NOMO-1 (cell line): Measurements from ENCODE around the gene ST8SIA1.

ENCODE experiments used
- DNase-seq, 2 experiments: peaks; one replicate each; lab custom pipeline; 2025; ENCODE audit not compliant: unreplicated experiment in 2 of 2; lab: John Stamatoyannopoulos, UW

The ST8SIA1 gene

GRCh38 chr12:22333186-22333712 lies 1.3 kb downstream of the ST8SIA1 start:
- peak in 1 of 2 experiments; percentile 28 for DNase-seq

- DNase-seq, result no peak
Measured at GRCh38 chr12:22332202-22332601, 2.3 kb downstream of the ST8SIA1 start.

DNA sequence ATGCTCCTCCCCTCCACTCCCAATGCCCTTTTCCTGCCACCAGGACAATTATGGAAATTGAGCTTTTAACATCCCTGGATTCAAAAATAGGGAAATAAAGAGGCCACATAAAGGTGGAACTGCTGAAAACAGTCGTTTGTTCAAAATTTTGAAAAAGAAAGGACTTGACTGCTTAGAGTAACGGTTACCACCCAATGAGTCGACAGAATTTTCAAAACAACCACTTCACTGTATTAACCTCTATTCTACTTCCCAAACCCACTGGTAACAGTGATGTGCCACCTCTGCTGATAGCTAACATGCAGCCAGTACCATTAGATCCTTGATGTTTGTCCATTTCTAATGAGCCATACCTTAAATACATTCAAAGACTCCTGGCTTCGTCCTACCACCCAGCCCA lies 4.9 kb downstream of the ST8SIA1 start:
- no peak for DNase-seq

DNA sequence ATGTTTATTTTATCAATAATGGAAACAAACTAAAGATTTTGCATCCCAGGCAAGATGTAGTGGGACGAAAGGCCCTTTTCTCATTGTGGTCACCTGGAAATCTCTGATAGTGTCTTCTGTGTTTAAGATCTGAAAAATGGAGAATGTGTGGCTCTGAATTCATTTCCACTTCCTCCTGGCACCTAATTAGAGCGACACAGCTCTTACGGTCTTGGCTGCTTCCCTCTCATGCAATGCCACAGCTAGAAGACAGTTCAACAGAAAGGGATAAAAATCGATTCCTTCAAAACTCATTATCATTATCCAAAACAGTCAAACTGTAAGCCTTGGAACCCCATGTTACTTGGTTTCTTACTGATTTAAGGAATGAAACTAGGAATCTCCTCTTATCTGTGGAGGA lies 9.3 kb downstream of the ST8SIA1 start:
- DNase-seq, result peak; percentile 18 to 62

- no peak for DNase-seq
Measured at GRCh38 chr12:22322091-22322490, 12.4 kb downstream of the ST8SIA1 start.

- DNase-seq, result peak; percentile 87 to 96
Measured at GRCh38 chr12:22321638-22322037, 12.9 kb downstream of the ST8SIA1 start.

DNA sequence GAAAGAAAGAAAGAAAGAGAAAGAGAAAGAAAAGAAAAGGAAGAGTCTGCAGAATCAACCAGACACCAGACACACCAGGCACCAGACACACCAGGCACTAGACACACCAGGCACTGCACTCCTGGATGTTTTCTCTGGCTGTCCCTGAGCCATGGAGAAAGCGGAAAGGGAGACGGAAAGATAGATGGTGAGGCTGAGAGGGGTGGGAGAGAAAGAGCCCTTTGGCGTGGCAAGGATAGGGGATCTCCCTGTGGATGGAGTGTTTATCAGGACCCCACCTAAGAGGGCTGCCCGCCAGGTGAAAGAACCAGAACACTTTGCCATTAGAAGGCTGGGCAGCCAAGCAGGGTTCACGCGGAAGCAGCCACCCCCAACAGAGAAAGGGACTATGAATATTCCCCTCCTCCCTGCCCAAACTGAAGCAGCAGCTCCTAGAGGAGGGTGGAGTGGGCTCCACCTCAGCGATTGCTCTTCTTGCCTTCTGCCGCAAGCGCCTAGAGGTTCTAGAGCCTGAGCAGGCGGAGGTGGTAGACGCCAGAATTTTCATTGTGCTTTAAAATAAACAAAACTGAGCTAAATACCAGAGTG lies 13.4 kb downstream of the ST8SIA1 start:
- DNase-seq, result no peak

DNA sequence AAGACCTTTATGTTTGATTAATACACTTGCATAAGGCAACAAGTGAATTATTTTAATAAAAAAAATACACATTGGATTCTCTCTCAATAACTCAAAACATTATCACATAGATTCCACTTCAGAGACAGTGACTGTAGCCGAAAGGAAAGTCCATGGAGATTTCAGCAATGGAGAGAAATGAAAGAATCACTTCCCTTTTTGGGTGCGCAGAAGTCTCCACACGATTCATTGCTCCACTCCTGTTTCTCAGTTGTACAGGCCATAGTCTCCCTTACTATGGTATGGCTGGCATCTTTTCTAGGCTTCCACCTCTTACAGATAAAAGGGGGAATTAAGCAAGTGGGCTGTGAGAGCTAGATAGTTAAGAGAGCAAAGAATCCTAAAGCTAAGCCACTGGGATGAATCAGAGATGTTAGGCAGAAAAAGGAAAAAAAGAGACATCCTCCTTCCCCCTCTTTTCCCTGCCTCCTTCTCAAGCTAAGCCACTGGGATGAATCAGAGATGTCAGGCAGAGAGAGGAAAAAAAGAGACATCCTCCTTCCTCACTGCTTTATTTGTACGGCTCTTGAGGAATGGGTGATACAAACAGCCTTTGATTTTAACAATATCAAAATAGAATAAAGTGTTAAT lies 16.3 kb downstream of the ST8SIA1 start:
- peak; percentile 57 to 86 for DNase-seq

GRCh38 chr12:22313963-22314330 lies 20.6 kb downstream of the ST8SIA1 start:
- DNase-seq, result no peak

- DNase-seq, result no peak
Measured at GRCh38 chr12:22313286-22313962, 21.1 kb downstream of the ST8SIA1 start.

DNA sequence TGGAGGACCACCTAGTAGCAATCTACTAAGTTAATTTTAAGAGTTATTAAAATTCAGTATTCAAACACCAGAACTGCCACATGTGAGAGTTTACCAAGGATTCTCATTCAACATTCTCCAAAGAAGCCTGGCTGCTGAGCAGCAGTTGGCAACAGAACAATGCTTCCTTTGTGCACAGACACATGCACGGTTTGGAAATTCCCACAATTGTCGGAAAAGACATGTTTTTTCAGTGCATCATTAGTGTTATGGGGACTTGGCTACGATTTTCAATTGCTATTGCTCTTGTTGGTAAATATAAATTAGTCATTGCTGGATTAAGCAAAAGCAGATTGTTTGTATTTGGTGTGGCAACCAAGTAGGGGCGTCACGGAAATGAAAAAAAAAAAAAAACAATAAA lies 22.2 kb downstream of the ST8SIA1 start:
- DNase-seq, result no peak

DNA sequence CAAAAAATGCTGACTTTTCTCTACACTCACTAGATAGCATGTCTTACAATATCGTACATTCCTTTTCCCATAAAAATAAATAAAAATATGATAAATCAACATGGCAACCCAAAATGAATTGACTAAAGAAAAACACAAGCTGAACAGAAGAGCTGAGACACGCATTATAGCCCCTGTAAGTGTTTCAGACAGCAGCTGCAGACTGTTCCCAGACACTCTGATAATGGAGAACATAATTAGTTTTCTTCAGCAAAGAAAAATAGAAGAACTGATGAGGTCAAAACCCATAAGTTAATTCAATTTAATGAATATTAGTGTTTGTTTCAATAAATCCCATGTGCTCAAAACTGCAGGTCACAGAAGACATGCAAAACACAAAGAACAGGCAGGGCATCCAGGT lies 23.8 kb downstream of the ST8SIA1 start:
- no peak for DNase-seq

DNA sequence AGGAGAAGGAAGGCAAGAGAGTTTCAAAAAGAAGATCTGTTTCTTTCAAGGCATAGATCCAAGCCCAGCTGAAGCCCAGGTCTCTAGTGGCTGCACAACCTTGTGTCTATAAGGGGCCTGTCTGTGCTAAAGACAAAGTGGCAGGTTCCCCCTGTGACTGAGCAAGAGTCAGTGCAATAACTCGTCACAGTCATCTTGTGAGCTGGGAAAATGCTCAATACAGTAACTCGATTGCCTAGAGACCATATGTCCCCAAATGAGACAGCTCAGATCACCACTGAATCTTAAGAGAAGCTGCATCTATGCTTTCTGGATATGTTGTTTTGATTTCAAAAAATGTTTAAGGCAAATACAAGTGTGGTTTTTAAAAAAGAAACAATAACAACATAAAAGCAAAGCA lies 24.2 kb downstream of the ST8SIA1 start:
- DNase-seq, result no peak

DNA sequence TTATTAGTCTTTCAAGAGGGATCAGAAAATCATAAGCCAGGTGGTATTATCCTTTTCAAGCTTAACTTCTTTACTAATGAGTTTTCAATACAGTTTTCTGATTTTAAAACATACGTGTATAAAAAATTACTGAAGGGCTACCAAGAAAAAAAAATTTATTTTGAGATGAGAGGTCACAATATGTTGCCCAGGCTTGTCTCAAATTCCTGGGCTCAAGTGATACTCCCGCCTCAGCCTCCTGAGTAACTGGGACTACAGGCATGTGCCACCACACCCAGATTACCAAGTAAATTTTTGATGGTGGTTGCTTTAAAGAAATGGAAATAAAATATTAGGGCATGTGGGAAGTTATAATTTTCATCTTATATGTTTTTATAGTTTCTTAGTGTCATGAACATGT lies 26.7 kb downstream of the ST8SIA1 start:
- DNase-seq, result no peak

DNA sequence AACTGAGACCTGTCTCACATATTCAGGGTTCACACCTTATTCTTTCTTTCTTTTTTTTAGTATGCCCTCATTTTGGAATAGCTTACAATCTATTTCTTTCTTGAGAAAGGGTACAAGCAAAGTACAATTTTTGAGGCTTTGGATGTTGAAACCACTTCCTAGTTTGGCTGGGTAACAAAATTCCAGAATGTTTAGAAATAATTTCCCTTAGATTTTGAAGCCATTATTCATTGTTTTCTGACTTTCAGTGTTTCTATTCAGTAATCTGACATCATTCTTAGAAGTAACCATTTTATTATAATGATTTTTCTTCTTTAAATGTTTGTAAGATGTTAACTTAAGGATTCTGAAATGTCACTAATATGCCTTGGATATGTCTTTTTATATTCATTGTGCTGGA lies 28.2 kb downstream of the ST8SIA1 start:
- no peak for DNase-seq

DNA sequence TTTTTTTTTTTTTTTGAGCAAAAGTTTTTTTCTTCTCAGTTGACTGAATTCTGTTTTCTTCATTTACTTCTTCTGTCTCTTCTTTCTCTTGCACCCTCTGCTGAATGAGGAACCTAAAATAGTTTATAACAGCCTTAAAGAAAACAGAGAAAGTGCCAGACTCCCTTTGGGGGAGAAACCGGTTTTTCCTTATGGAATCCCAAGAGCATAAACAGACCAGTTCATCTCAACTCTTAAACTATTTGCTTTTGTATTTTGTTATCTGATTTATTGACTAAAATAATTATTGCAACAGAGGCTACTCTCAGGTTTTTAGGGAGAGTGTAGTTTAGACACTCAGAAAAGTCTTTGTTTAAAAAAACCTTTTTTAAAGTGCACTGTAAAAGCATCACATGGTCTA lies 30.2 kb downstream of the ST8SIA1 start:
- no peak for DNase-seq

DNA sequence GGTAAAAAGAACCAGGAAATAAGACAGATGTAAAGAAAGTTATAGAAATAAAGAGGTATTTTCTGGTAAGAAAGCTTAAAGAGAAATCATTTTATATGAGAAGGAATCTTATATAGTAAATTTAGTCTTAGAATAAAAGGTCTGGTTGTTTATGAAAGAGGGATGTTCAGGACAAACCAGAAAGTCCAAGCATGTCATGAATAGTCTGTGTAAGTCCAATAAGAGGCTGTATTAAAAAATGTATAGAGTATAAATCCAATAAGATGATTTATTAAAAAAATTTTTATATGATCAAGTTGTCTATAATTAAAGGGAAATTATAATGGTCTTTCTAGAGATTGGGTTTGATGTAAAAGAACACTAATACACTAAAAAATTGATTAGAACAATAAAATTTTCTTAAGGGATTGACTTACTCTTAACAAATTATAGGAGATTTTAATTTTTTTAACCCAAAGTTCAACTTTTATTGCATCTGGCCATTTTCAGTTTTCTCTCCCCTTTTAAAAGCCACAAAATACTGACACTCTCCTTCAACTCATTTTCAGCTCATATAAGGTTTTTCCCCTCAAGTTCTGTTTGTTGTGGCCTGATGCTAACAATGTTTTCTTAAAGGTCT lies 35.1 kb downstream of the ST8SIA1 start:
- no peak for DNase-seq

- DNase-seq, result no peak
Measured at GRCh38 chr12:22289250-22289649, 45.3 kb downstream of the ST8SIA1 start.

- peak in 1 of 2 experiments; percentile 24 for DNase-seq
Measured at GRCh38 chr12:22287776-22288621, 46.5 kb downstream of the ST8SIA1 start.

GRCh38 chr12:22287101-22287500 lies 47.4 kb downstream of the ST8SIA1 start:
- DNase-seq, result no peak

GRCh38 chr12:22286569-22286968 lies 47.9 kb downstream of the ST8SIA1 start:
- DNase-seq, result no peak
